K562 (cell line): ENCODE results near the gene IP6K1. TPM values are rescaled to one million over a fixed set of nuclear protein-coding genes. Genes with fewer than 3 reads are reported as not detected.
A peak's percentile ranks its signal among the peaks of the same experiment; 100 is the strongest.

ENCODE experiments used
- BRD4 ChIP-seq: fragments of 200-600 bp; sonication (generic); IDR thresholded peaks from 2 replicates; pipeline ENCODE4 v1.6.1; 2017; ENCODE audit warnings: inconsistent platforms
- CXXC5 ChIP-seq: fragments of 250-450 bp; sonication (Bioruptor Pico); IDR thresholded peaks from 2 replicates; pipeline ENCODE4 v1.8.0; 2022; ENCODE audit warnings: inconsistent platforms, mild to moderate bottlenecking, moderate library complexity
- ETS2 ChIP-seq: IDR thresholded peaks from 2 replicates; pipeline ENCODE4 v1.6.1; 2016; ENCODE audit warnings: borderline replicate concordance, missing genetic modification characterization, mild to moderate bottlenecking, moderate library complexity, missing compliant biosample characterization; ENCODE audit not compliant: poor library complexity, severe bottlenecking
- KLF10 ChIP-seq: fragments of 250-450 bp; sonication (Bioruptor Pico); IDR thresholded peaks from 2 replicates; pipeline ENCODE4 v1.6.1; 2021; ENCODE audit warnings: matching md5 sums
- MCM3 ChIP-seq: fragments of 450-650 bp; IDR thresholded peaks from 2 replicates; pipeline ENCODE4 v1.6.1; 2016
- MTA1 ChIP-seq: fragments of 450-650 bp; IDR thresholded peaks from 2 replicates; pipeline ENCODE4 v1.6.1; 2017; ENCODE audit warnings: borderline replicate concordance
- MTF1 ChIP-seq: fragments of 250-450 bp; sonication (Bioruptor Pico); IDR thresholded peaks from 2 replicates; pipeline ENCODE4 v1.9.0; 2021; ENCODE audit warnings: moderate library complexity, mild to moderate bottlenecking, inconsistent platforms, borderline replicate concordance
- NCOA4 ChIP-seq: fragments of 450-650 bp; IDR thresholded peaks from 2 replicates; pipeline ENCODE4 v1.6.1; 2018; ENCODE audit warnings: mild to moderate bottlenecking; ENCODE audit not compliant: partially characterized antibody
- POLR2AphosphoS2 ChIP-seq: IDR thresholded peaks from 2 replicates; pipeline ENCODE4 v1.6.1; 2012; ENCODE audit warnings: low read length, improper control_type of control experiment
- RHOXF2B ChIP-seq: fragments of 250-450 bp; sonication (Bioruptor Pico); conservative IDR thresholded peaks from 2 replicates; pipeline ENCODE4 v1.5.1; 2021
- ZNF197 ChIP-seq: fragments of 200-800 bp; sonication (Bioruptor generic); IDR thresholded peaks from 2 replicates; pipeline ENCODE4 v1.6.1; 2016; ENCODE audit warnings: low read depth, missing genetic modification characterization, missing compliant biosample characterization
- ZNF224 ChIP-seq: sonication (generic); formaldehyde crosslinking; IDR thresholded peaks from 2 replicates; pipeline ENCODE4 v1.8.0; 2022; ENCODE audit warnings: mild to moderate bottlenecking, missing genetic modification reagents
- ZNF41 ChIP-seq: fragments of 250-450 bp; sonication (Bioruptor Pico); conservative IDR thresholded peaks from 2 replicates; pipeline ENCODE4 v1.4.0; 2020; ENCODE audit warnings: mild to moderate bottlenecking
- polyA plus RNA-seq, 8 experiments: library from polyadenylated mRNA; depleted of rRNA in 4 of 8; stranded (reverse) in 5 of 8; unstranded in 3 of 8; fragments of >200 nt; fragmentation: Nextera tagmentation in 2 of 8; fragmentation: Illumina TruSeq in 1 of 8; extraction: Ambion mirVana in 2 of 8; extraction: Trizol in 1 of 8; gene quantifications; 2 replicates each; pipeline versions ENCODE4 v1.2.1 to v1.2.3, GENCODE V29; 2011 to 2014; ENCODE audit warnings: inconsistent platforms in 1 of 8, missing spikeins in 1 of 8
- total RNA-seq, 7 experiments: library from RNA; depleted of rRNA in 6 of 7; stranded (reverse); fragments of >200 nt in 6 of 7; fragmentation: Illumina TruSeq in 2 of 7; extraction: Trizol in 2 of 7; gene quantifications; 2 replicates each; pipeline versions ENCODE4 v1.2.1 to v1.2.3, GENCODE V29; 2011 to 2021; ENCODE audit warnings: low replicate concordance in 1 of 7
- TF ChIP-seq, protein P1 (sequence below): IDR thresholded peaks from 2 replicates; pipeline ENCODE4 v1.6.1; 2014; ENCODE audit warnings: antibody characterized with exemption
- TF ChIP-seq, protein P2 (sequence below), 2 experiments: fragments of 450-650 bp in 1 of 2; sonication (generic) in 1 of 2; formaldehyde crosslinking; conservative IDR thresholded peaks; 2 replicates each; pipeline versions ENCODE4 v1.4.0 to v1.8.1; 2020 to 2022; ENCODE audit warnings: mild to moderate bottlenecking in 1 of 2, missing genetic modification reagents in 1 of 2
- TF ChIP-seq, protein P3 (sequence below): fragments of 250-450 bp; sonication (Bioruptor Pico); IDR thresholded peaks from 2 replicates; pipeline ENCODE4 v1.8.0; 2022; ENCODE audit warnings: moderate library complexity, mild to moderate bottlenecking, inconsistent platforms
- TF ChIP-seq, protein P4 (sequence below): fragments of 250-450 bp; sonication (Bioruptor Pico); IDR thresholded peaks from 2 replicates; pipeline ENCODE4 v1.8.0; 2021; ENCODE audit warnings: moderate library complexity, mild to moderate bottlenecking, inconsistent platforms
- TF ChIP-seq, protein P5 (sequence below): fragments of 450-650 bp; IDR thresholded peaks from 2 replicates; pipeline ENCODE4 v1.6.1; 2016; ENCODE audit warnings: mild to moderate bottlenecking
- TF ChIP-seq, protein P6 (sequence below): sonication (generic); formaldehyde crosslinking; IDR thresholded peaks from 2 replicates; pipeline ENCODE4 v1.8.0; 2022; ENCODE audit warnings: mild to moderate bottlenecking, missing genetic modification reagents

Gene IP6K1
- total and polyA plus RNA-seq, 9 of the 15 experiments (the other 6 are each of a cell fraction or from before 2014, with no cell fraction given): 0.46 to 29.2 (median 13.1) TPM

DNA sequence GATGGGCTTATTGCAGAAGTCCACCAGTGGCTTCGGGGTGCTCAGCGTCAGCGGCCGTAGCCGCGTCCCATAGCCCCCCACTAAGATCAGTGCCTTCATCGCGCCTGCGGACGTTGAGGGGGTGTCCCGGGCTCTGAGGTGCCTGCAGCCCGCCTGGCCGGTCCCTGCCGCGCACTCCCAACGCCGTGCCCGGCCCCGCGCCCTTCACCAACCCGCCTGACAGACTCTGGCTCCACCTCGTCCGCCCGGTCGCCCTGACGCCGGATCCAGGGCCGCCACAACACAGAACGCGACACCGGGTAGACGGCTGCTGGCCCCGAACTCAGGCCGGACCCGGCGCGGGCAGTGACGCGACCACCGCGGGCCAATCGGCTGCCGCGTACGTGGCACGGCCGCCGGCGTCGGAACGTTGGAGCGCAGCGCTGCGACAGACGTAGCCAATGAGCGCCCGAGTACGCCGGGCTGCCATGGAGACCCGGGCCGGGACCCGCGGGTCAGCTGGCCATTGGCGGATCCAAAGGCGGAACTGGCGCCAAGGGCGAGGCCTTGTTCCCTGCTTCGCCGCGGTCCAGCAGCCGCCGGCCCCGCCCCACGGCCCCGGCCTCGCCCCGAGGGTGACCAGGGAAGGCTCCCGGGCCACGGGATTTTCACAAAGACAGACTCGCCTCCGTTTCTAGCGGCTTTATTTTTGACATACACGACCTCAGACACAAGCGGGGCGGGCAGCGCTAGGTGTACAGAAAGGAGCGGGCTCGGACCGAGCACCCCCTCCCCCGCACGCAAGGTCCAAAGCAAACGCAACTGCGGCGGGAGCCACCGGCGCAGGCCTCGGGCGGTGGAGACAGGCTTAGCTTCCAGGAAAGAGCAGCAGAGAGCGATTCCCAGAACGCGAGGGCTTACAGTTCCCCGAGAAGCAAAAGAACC is 62.5 kb downstream of the IP6K1 start, which contains the start of gene GMPPB (continued):
- TF ChIP-seq ZNF41 (CRISPR knock-in tag) (no peak), ZNF224 (CRISPR knock-in tag) (0 out of 2 replicates have a peak, but pooled peaks have one; percentile 56), RHOXF2B (CRISPR knock-in tag) (no peak), ETS2 (tag) (no peak), POLR2AphosphoS2 (0 out of 2 replicates have a peak, but pooled peaks have one; percentile 90), NCOA4 (no peak), KLF10 (CRISPR knock-in tag) (no peak), MCM3 (no peak), ZNF197 (CRISPR knock-in tag) (no peak), BRD4 (no peak), MTA1 (peak; percentile 96), CXXC5 (CRISPR knock-in tag) (peak; percentile 93), MTF1 (no peak)
- TF ChIP-seq, protein P1, sequence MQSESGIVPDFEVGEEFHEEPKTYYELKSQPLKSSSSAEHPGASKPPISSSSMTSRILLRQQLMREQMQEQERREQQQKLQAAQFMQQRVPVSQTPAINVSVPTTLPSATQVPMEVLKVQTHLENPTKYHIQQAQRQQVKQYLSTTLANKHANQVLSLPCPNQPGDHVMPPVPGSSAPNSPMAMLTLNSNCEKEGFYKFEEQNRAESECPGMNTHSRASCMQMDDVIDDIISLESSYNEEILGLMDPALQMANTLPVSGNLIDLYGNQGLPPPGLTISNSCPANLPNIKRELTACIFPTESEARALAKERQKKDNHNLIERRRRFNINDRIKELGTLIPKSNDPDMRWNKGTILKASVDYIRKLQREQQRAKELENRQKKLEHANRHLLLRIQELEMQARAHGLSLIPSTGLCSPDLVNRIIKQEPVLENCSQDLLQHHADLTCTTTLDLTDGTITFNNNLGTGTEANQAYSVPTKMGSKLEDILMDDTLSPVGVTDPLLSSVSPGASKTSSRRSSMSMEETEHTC: no peak
- TF ChIP-seq, protein P2, sequence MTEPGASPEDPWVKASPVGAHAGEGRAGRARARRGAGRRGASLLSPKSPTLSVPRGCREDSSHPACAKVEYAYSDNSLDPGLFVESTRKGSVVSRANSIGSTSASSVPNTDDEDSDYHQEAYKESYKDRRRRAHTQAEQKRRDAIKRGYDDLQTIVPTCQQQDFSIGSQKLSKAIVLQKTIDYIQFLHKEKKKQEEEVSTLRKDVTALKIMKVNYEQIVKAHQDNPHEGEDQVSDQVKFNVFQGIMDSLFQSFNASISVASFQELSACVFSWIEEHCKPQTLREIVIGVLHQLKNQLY (CRISPR knock-in tag; conservative IDR thresholded peaks at IDR 0.05): no peak
- TF ChIP-seq, protein P3, sequence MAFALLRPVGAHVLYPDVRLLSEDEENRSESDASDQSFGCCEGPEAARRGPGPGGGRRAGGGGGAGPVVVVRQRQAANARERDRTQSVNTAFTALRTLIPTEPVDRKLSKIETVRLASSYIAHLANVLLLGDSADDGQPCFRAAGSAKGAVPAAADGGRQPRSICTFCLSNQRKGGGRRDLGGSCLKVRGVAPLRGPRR: no peak
- TF ChIP-seq, protein P4, sequence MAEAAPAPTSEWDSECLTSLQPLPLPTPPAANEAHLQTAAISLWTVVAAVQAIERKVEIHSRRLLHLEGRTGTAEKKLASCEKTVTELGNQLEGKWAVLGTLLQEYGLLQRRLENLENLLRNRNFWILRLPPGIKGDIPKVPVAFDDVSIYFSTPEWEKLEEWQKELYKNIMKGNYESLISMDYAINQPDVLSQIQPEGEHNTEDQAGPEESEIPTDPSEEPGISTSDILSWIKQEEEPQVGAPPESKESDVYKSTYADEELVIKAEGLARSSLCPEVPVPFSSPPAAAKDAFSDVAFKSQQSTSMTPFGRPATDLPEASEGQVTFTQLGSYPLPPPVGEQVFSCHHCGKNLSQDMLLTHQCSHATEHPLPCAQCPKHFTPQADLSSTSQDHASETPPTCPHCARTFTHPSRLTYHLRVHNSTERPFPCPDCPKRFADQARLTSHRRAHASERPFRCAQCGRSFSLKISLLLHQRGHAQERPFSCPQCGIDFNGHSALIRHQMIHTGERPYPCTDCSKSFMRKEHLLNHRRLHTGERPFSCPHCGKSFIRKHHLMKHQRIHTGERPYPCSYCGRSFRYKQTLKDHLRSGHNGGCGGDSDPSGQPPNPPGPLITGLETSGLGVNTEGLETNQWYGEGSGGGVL (CRISPR knock-in tag): no peak
- TF ChIP-seq, protein P5, sequence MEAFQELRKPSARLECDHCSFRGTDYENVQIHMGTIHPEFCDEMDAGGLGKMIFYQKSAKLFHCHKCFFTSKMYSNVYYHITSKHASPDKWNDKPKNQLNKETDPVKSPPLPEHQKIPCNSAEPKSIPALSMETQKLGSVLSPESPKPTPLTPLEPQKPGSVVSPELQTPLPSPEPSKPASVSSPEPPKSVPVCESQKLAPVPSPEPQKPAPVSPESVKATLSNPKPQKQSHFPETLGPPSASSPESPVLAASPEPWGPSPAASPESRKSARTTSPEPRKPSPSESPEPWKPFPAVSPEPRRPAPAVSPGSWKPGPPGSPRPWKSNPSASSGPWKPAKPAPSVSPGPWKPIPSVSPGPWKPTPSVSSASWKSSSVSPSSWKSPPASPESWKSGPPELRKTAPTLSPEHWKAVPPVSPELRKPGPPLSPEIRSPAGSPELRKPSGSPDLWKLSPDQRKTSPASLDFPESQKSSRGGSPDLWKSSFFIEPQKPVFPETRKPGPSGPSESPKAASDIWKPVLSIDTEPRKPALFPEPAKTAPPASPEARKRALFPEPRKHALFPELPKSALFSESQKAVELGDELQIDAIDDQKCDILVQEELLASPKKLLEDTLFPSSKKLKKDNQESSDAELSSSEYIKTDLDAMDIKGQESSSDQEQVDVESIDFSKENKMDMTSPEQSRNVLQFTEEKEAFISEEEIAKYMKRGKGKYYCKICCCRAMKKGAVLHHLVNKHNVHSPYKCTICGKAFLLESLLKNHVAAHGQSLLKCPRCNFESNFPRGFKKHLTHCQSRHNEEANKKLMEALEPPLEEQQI: no peak
- TF ChIP-seq, protein P6, sequence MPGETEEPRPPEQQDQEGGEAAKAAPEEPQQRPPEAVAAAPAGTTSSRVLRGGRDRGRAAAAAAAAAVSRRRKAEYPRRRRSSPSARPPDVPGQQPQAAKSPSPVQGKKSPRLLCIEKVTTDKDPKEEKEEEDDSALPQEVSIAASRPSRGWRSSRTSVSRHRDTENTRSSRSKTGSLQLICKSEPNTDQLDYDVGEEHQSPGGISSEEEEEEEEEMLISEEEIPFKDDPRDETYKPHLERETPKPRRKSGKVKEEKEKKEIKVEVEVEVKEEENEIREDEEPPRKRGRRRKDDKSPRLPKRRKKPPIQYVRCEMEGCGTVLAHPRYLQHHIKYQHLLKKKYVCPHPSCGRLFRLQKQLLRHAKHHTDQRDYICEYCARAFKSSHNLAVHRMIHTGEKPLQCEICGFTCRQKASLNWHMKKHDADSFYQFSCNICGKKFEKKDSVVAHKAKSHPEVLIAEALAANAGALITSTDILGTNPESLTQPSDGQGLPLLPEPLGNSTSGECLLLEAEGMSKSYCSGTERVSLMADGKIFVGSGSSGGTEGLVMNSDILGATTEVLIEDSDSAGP: no peak
